T-cell (primary cell): ENCODE data around the gene STON2. TPM values are rescaled to one million over a fixed set of nuclear protein-coding genes. Genes with fewer than 3 reads are reported as not detected.
"Not testable (repeated sequence)": the region's sequence is repeated elsewhere in the genome, so short reads cannot be mapped to it uniquely, and the experiment has no call there.

Experiments used
- ATAC-seq, 4 experiments: fragments of 200-7000 bp in 3 of 4; fragments of 150-1000 bp in 1 of 4; cut with Tn5 transposase; replicated peaks in 1 of 4; 1 replicate in 3 of 4; 2 replicates in 1 of 4; pipeline ENCODE4 v1.10.0; 2021; ENCODE audit warnings: moderate library complexity in 3 of 4, mild to moderate bottlenecking in 2 of 4, moderate number of reproducible peaks in 1 of 4
- CTCF ChIA-PET, 2 donors: fragments of 300-600 bp; sonication (Branson Sonifier 250); formaldehyde crosslinking; loops; one replicate each; lab custom pipeline; 2022; ENCODE audit warnings: antibody characterized with exemption in 2 of 2; lab: Charles Lee
- POLR2A ChIA-PET, 2 donors: fragments of 300-600 bp; sonication (Branson Sonifier 250); formaldehyde crosslinking; loops; one replicate each; lab custom pipeline; 2022; ENCODE audit warnings: antibody characterized with exemption in 2 of 2; lab: Charles Lee
- DNase-seq, 35 experiments: peaks; one replicate each; pipeline versions ENCODE4 v3.0.0 to v3.0.0-alpha.2; 2013 to 2023
- H3K27ac ChIP-seq: one replicate; pipeline ENCODE4 v1.5.1; 2013; ENCODE audit warnings: low read length
- H3K27me3 ChIP-seq, 2 experiments: replicated peaks in 1 of 2; 1 replicate in 1 of 2; 2 replicates in 1 of 2; pipeline versions ENCODE4 v1.6.1 to v1.7.0; 2013; ENCODE audit warnings: low read length in 1 of 2, mixed read lengths in 1 of 2; ENCODE audit not compliant: control insufficient read depth in 2 of 2, insufficient read depth in 2 of 2; ENCODE audit errors: extremely low read depth in 1 of 2
- H3K36me3 ChIP-seq, 2 donors: 1 replicate in 1 of 2; 2 replicates in 1 of 2; pipeline versions ENCODE4 v1.6.1 to v1.7.0; 2013; ENCODE audit warnings: low read length in 1 of 2; ENCODE audit not compliant: control insufficient read depth in 2 of 2, insufficient read depth in 1 of 2; ENCODE audit errors: extremely low read depth in 1 of 2
- H3K4me1 ChIP-seq, 2 experiments: 1 replicate in 1 of 2; 2 replicates in 1 of 2; pipeline versions ENCODE4 v1.6.1 to v1.7.0; 2013; ENCODE audit warnings: low read length in 2 of 2, mixed read lengths in 1 of 2; ENCODE audit not compliant: insufficient read depth in 2 of 2, control insufficient read depth in 1 of 2; ENCODE audit errors: extremely low read depth in 1 of 2
- H3K4me3 ChIP-seq, 2 donors: 1 replicate in 1 of 2; 2 replicates in 1 of 2; pipeline versions ENCODE4 v1.5.1 to v1.7.0; 2013; ENCODE audit warnings: mild to moderate bottlenecking in 2 of 2, low read length in 1 of 2, moderate library complexity in 1 of 2; ENCODE audit not compliant: control insufficient read depth in 1 of 2; ENCODE audit errors: extremely low read depth in 1 of 2
- H3K9me3 ChIP-seq: 2 replicates; pipeline ENCODE4 v1.7.0; 2013
- H3K27ac Mint-ChIP-seq, 2 donors: one replicate each; pipeline ENCODE4 v1.8.0; 2020 to 2021; ENCODE audit warnings: mild to moderate bottlenecking in 2 of 2, mixed read lengths in 2 of 2
- H3K27me3 Mint-ChIP-seq, 2 donors: one replicate each; pipeline ENCODE4 v1.8.0; 2021 to 2022; ENCODE audit warnings: mixed read lengths in 2 of 2
- H3K36me3 Mint-ChIP-seq: one replicate; pipeline ENCODE4 v1.8.0; 2021; ENCODE audit warnings: mixed read lengths
- H3K4me1 Mint-ChIP-seq, 3 donors: one replicate each; pipeline ENCODE4 v1.8.0; 2020 to 2022; ENCODE audit warnings: mixed read lengths in 3 of 3, mild to moderate bottlenecking in 1 of 3
- H3K4me3 Mint-ChIP-seq, 3 donors: one replicate each; pipeline ENCODE4 v1.8.0; 2020 to 2022; ENCODE audit warnings: mild to moderate bottlenecking in 3 of 3, mixed read lengths in 3 of 3, moderate library complexity in 3 of 3
- H3K9me3 Mint-ChIP-seq, 3 donors: one replicate each; pipeline ENCODE4 v1.8.0; 2020 to 2022; ENCODE audit warnings: mixed read lengths in 3 of 3
- WGBS: methylation state at CpG from one replicate; pipeline ENCODE4 v1.1.5; 2013; ENCODE audit warnings: missing lambda C conversion rate; ENCODE audit not compliant: insufficient coverage; 5-methylcytosine and 5-hydroxymethylcytosine counted together
- total RNA-seq, 35 experiments: library from RNA in 6 of 35; stranded (reverse) in 6 of 35; fragments of 120-200 nt in 1 of 35; gene quantifications; one replicate each; pipeline versions ENCODE4 v1.2.1 to v1.2.4 and lab custom pipeline; 2013 to 2026

Gene STON2
- total RNA-seq, 5 donors from 2014 or later (not counting 1 experiment from before 2014, with no cell fraction given) = 0.22 to 1.8 (median 0.40) TPM

DNA sequence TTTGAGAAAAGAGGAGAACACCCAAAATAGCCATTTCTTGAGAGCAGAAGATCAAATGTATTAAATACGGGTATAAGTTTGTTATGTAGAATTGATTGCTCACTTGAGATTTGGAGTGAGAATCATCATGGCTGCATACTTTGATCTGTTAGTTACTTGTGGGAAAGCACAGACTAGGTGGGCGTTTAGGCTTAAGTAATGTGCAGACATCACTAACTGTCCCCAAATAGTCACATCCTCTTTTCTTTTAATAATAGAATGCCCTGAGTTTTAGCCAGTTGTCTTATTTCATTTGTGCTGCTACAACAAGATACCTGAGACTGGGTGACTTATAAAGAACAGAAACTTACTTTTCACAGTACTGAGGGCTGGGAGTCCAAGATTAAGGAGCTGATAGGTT is 165.0 kb downstream of the STON2 start:
- no peak overlapping the region for H3K27ac ChIP-seq
- CTCF ChIA-PET = interaction anchor here in 1 of 2 donors (0.6 kb wide), 1 partner anchor 33 kb away, joined by 4 read pairs; no protein-coding TSS in a partner anchor
- Mint-ChIP-seq H3K27me3 (no peaks in the 10 kb centered on the region), H3K4me3 (no peak overlapping the region), H3K4me1 (peaks cover 3 to 6% (median 4%) of the 10 kb centered on the region in 3 donors), H3K36me3 (no peaks in the 10 kb centered on the region), H3K9me3 (no peaks in the 10 kb centered on the region), H3K27ac (no peak overlapping the region)
- H3K9me3 ChIP-seq = no peaks in the 10 kb centered on the region
- H3K4me1 ChIP-seq = no peaks in the 10 kb centered on the region
- ATAC-seq (no peak), DNase-seq (no peak)
- no CpG with 5 or more reads among the region's 2 CpGs for WGBS
- POLR2A ChIA-PET = no interaction called here
- H3K27me3 ChIP-seq = no peaks in the 10 kb centered on the region
- H3K4me3 ChIP-seq = no peak overlapping the region
- no peaks in the 10 kb centered on the region for H3K36me3 ChIP-seq

DNA sequence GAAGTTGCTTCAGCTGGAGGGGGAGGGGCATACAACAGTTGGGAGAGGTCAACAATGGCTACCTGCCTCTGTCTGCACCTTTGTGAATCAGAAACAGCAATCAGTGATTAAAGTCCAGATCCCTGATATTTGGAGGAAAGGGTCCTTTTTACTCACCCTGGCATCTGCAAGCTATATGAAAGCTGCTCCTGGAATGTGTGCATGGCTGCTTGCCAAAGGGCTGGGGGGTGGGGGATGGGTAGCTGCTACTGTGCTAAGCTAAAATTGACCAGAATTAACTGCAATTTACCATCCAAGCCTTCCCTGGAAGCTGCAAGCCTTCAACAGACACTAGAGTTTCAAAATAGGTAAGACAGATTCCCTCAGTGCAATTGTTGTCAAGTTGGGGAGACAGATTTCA is 165.8 kb downstream of the STON2 start:
- DNase-seq = no peak
- ATAC-seq = no peak
- CTCF ChIA-PET = no interaction called here
- Mint-ChIP-seq H3K36me3 (no peaks in the 10 kb centered on the region), H3K4me1 (peaks cover 3 to 6% (median 4%) of the 10 kb centered on the region in 3 donors), H3K27ac (no peak overlapping the region), H3K9me3 (no peaks in the 10 kb centered on the region), H3K27me3 (no peaks in the 10 kb centered on the region), H3K4me3 (no peak overlapping the region)
- Histone ChIP-seq H3K9me3 (no peaks in the 10 kb centered on the region), H3K27me3 (no peaks in the 10 kb centered on the region), H3K4me1 (no peaks in the 10 kb centered on the region), H3K4me3 (no peak overlapping the region), H3K36me3 (no peaks in the 10 kb centered on the region), H3K27ac (no peak overlapping the region)
- POLR2A ChIA-PET = no interaction called here

DNA sequence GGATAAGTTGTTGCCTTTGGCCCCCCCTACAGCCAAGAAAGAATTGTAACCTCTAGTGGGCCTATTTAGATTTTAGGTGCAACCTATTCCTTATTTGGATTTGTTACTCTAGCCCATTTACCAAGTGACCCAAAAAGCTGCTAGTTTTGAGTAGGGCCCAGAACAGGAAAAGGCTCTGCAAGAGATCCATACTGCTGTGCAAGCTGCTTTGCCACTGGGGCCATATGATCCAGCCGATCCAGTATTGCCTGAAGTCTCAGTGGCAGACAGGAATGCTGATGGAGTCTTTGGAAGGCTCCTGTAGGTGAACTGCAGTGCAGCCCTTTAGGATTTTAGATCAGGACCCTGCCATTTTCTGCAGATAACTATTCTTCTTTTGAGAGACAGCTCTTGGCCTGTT is 166.5 kb downstream of the STON2 start:
- no peak for DNase-seq
- H3K9me3 Mint-ChIP-seq = no peaks in the 10 kb centered on the region
- Histone ChIP-seq H3K36me3 (no peaks in the 10 kb centered on the region), H3K9me3 (no peaks in the 10 kb centered on the region), H3K4me1 (no peaks in the 10 kb centered on the region), H3K4me3 (no peak overlapping the region), H3K27ac (no peak overlapping the region), H3K27me3 (no peaks in the 10 kb centered on the region)
- WGBS = 92% methylated on average over 1 of the region's 1 CpG
- peaks cover 3 to 6% (median 4%) of the 10 kb centered on the region in 3 donors for H3K4me1 Mint-ChIP-seq
- no peaks in the 10 kb centered on the region for H3K36me3 Mint-ChIP-seq
- H3K4me3 Mint-ChIP-seq = no peak overlapping the region
- ATAC-seq = no peak
- POLR2A ChIA-PET = no interaction called here
- H3K27me3 Mint-ChIP-seq = no peaks in the 10 kb centered on the region
- H3K27ac Mint-ChIP-seq = no peak overlapping the region
- CTCF ChIA-PET = no interaction called here

DNA sequence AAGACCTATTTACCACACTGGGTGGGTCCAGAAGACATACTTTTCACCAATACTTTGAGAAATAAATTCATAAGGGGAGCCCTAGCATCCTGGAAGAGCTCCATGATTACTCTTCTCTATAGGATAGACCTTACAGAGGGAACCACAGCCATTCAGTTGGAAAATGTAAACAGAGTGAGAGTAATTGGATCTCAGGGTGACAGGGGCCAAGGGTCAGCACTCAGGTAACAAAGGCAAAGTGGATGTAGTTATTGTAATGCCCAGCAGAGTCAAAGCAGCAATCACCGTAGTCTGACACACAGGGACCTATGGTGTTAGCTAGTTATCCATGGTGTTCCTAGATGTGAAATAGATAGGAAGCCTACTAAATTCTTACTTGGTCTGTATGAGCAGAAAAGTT is 168.6 kb downstream of the STON2 start:
- H3K9me3 ChIP-seq = no peaks in the 10 kb centered on the region
- CTCF ChIA-PET = no interaction called here

DNA sequence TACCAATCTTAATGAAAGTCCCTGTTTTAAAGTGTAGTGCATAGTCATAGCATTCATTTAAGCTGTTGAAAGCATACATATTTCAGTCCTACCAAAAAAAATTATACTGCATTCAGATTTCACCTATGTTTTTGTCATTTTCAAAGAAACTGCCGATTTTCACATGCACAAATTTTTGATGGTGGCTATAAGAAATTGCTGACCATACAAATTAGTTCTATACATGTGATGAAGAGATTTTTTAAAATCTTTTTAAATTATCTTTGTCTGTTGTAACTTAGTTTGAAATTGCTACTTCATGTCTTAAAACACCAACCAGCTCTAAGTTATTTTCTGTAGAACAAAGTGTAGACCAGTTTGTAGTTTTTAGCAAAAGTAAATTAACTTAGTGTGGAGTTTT is 175.9 kb downstream of the STON2 start:
- no peaks in the 10 kb centered on the region for H3K36me3 ChIP-seq
- Mint-ChIP-seq H3K4me1 (peaks cover 8 to 13% (median 8%) of the 10 kb centered on the region in 3 donors), H3K27ac (no peak overlapping the region), H3K27me3 (no peaks in the 10 kb centered on the region), H3K36me3 (no peaks in the 10 kb centered on the region), H3K9me3 (no peaks in the 10 kb centered on the region), H3K4me3 (no peak overlapping the region)
- H3K27me3 ChIP-seq = no peaks in the 10 kb centered on the region
- no peaks in the 10 kb centered on the region for H3K9me3 ChIP-seq
- POLR2A ChIA-PET = interaction anchor here in 1 of 2 donors (0.9 kb wide), 1 partner anchor 12 kb away, joined by 3 read pairs; no protein-coding TSS in a partner anchor
- H3K4me1 ChIP-seq = peaks cover 6 to 8% of the 10 kb centered on the region in 2 experiments
- H3K27ac ChIP-seq = no peak overlapping the region
- no peak for DNase-seq
- no peak for ATAC-seq
- no peak overlapping the region for H3K4me3 ChIP-seq
- CTCF ChIA-PET = interaction anchor here in 1 of 2 donors (0.8 kb wide), 1 partner anchor 237 kb away, joined by 3 read pairs; no protein-coding TSS in a partner anchor
- WGBS = no CpG with 5 or more reads among the region's 1 CpG

More for the DNA sequence above, 168.6 kb downstream of the STON2 start:
- ATAC-seq (no peak), DNase-seq (no peak)
- Histone ChIP-seq H3K4me1 (no peaks in the 10 kb centered on the region), H3K27ac (no peak overlapping the region), H3K36me3 (no peaks in the 10 kb centered on the region), H3K27me3 (no peaks in the 10 kb centered on the region), H3K4me3 (no peak overlapping the region)
- POLR2A ChIA-PET = no interaction called here
- Mint-ChIP-seq H3K27me3 (no peaks in the 10 kb centered on the region), H3K9me3 (no peaks in the 10 kb centered on the region), H3K4me3 (no peak overlapping the region), H3K36me3 (no peaks in the 10 kb centered on the region), H3K27ac (no peak overlapping the region), H3K4me1 (peaks cover 3 to 6% (median 4%) of the 10 kb centered on the region in 3 donors)
- no CpG with 5 or more reads among the region's 1 CpG for WGBS

DNA sequence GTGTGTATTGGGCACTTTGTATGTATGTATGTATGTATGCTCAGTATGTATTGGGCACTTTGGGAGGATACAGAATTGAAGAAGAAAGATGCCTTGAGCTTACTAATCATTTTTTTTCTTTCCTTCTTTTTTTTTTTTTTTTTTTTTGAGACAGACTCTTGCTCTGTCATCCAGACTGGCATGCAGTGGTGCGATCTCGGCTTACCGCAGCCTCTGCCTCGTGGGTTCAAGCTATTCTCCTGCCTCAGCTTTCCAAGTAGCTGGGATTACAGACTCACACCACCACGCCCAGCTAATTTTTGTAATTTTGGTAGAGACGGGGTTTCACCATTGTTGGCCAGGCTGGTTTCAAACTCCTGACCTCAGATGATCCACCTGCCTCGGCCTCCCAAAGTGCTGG is 176.3 kb downstream of the STON2 start:
- H3K4me3 ChIP-seq, H3K27ac Mint-ChIP-seq, H3K36me3 Mint-ChIP-seq, ATAC-seq, H3K4me3 Mint-ChIP-seq, DNase-seq, H3K27ac ChIP-seq, H3K9me3 ChIP-seq, H3K27me3 Mint-ChIP-seq, H3K27me3 ChIP-seq, H3K9me3 Mint-ChIP-seq, H3K4me1 ChIP-seq, H3K36me3 ChIP-seq: not testable (repeated sequence)
- POLR2A ChIA-PET = interaction anchor here (0.6 to 0.9 kb wide), 2 partner anchors 11 to 124 kb away, joined by 3 to 10 read pairs; no protein-coding TSS in a partner anchor
- CTCF ChIA-PET = interaction anchor here (0.6 to 1.6 kb wide), 5 partner anchors 45 to 241 kb away, joined by 3 to 6 read pairs (median 3); no protein-coding TSS in a partner anchor
- no CpG with 5 or more reads among the region's 7 CpGs for WGBS
- H3K4me1 Mint-ChIP-seq = peaks cover 11 to 18% (median 13%) of the 10 kb centered on the region in 3 donors
